GM15510 (cell line): ENCODE results near the gene SLU7.
A peak's percentile ranks its signal among the peaks of the same experiment; 100 is the strongest.

Experiments used
- POLR2A ChIP-seq: IDR thresholded peaks from 3 replicates; pipeline ENCODE4 v1.6.1; 2011; ENCODE audit warnings: borderline replicate concordance; ENCODE audit not compliant: insufficient read length; ENCODE audit errors: extremely low read depth

Gene SLU7

DNA sequence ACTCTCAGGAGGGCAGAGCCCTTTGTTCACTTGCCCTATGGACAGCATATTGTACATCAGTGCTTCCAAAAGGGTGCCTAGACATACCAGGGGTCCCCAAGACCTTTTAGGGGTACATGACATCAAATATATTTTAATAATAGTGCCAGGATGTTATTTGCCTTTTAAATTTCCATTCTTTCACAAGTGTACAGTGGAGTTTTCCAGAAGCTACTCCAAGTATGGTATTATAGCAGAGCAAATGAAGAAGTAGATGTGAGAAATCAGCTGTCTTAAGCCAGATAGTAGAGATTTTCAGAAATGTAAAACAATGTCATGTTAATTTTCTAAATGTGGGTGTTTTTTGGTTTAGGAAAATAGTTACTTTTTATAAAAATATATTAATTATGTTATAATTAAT lies 18.4 kb upstream of the SLU7 start:
- no peak for TF ChIP-seq POLR2A

GRCh38 chr5:160436017-160436416 lies 17.1 kb upstream of the SLU7 start:
- TF ChIP-seq POLR2A = no peak

DNA sequence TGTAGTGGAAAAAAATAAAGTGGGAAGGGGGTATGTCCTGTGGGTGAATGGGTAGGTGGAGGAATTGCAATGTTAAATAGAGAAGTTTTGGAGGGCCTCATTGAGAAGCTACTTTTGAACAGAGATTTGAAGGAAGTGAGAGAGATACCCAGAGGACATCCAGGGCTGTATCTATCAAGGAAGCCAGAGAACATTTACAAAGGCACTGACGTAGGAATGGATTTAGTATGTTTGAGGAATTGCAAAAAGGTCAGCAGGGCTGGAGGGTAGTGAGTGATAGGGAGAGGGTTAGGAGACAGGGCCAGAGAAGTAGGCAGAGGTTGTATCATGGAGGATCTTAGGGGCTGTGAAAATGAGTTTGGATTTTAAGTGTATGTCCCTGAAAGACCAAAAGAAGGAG lies 16.7 kb upstream of the SLU7 start:
- no peak for TF ChIP-seq POLR2A

DNA sequence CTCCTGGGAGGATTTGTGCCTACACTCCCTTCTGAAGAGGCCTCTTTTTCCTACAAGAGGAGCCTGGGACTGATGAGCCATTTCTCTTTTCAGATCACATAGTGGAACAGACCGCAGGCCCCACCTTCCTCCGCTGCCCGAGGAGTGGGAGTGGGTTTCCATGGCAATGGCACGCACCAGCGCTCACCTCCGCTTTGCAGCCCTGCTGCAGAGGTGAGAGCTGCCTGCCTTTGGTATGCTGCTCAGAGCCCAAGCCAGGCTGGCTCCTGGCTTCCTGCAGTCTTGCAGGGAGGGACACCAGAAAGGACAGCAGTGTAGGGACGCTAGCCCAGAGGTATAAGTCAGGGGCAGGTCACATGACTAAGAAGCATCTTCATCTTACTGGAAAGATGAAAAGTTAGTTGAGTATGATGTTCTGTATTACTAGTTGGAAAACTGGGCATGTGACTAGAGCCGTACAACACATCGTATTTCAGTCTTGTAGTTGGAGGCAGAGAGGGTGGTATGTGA lies 15.2 kb upstream of the SLU7 start:
- TF ChIP-seq POLR2A = peak; percentile 32

DNA sequence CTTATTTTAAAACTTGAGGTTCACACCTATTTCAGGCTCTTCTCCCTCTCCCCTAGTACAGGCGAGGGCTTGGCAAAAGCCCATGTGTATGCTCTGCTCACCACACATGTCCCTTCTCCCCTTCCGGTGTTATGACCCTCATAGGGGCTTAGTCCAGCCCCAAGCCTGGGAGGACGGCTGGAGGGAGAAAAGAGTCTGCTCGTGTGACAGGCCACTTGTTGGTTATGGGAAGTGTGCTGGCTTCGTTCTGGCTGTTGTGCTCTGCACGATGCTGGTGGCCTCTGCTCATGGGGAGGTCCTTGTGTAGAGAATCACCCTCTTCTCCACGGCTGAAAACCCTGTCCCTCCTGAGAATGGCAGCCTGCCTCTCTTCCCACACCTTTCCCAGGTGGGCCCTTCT lies 13.9 kb upstream of the SLU7 start:
- TF ChIP-seq POLR2A = no peak

GRCh38 chr5:160432196-160432595 lies 13.3 kb upstream of the SLU7 start:
- TF ChIP-seq POLR2A = no peak

GRCh38 chr5:160427607-160428006 lies 8.7 kb upstream of the SLU7 start:
- no peak for TF ChIP-seq POLR2A

GRCh38 chr5:160423099-160423498 lies 4.2 kb upstream of the SLU7 start:
- no peak for TF ChIP-seq POLR2A

- TF ChIP-seq POLR2A = peak; percentile 83
Observed at GRCh38 chr5:160421625-160422258, 2.9 kb upstream of the SLU7 start, which contains the start of gene PTTG1. TSS of gene PTTG1 (plus strand) at chr5:160421855. CDS start at chr5:160422313, 458 bp downstream.

GRCh38 chr5:160420331-160420610 lies 1.4 kb upstream of the SLU7 start:
- TF ChIP-seq POLR2A = no peak

DNA sequence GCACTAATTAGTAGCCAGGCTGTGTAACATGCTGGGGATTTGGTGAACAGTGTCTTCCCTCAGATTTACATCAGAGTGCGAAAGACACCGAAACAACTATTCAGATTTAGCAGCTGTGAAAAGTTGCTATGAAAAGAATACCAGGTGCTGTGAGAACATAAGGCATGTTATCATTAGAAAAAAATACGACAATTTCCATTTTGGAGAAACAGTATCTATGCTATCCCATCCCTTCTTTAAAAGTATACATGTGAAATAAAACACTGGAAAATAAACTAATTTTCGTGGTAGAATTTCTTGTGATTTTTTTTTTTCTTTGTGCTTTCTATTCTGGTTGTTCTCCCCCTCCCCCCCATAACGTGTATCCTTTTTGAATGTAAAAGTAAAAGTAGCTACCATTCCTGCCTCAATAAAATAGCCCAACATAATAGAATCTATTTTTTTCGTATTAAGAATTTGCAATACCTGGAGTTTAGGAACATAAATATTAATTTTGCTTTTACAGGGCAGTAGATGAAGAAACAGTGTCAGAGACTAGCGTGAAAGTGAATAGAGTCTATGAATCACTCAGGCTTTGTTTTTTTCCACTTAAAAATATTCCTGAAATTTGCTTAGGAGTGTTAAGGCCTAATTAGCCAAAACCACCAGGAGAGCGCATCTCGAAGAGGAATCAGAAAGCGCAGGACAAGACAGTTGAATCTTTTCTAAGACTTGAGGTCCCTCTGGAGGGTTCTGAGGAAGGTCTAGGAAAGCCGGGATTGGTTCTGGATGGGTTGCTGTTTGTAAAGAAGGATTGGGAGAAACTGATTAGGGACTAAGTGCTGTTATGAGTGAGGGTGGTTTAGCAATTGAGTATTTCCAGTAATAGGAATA lies 813 bp upstream of the SLU7 start:
- TF ChIP-seq POLR2A = no peak

GRCh38 chr5:160399402-160400353 lies 19.2 kb downstream of the SLU7 start, which contains the start of gene FAM200C:
TSS of gene FAM200C (minus strand) at chr5:160400054. CDS start at chr5:160395490, 4,564 bp downstream.
- TF ChIP-seq POLR2A = peak; percentile 82

GRCh38 chr5:160398806-160399205 lies 20.1 kb downstream of the SLU7 start:
- no peak for TF ChIP-seq POLR2A

DNA sequence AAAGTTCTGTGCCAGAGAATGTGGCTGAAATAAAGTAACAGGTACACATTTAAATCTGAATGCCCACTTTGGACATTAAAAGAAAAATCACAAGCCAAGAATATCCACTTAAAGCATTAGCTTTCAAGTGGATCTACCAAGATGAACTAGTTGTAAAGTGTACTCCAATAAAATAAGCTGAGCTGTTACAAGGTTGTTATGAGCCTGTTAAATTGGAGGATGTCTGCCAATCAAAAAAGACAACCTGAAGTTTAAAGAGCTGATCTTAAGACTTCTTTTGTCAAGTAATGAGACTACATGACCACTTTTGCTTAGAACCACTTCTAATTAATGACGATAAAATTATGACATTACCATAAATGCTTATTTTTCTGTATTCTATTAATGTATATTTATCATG lies 21.4 kb downstream of the SLU7 start:
- no peak for TF ChIP-seq POLR2A

DNA sequence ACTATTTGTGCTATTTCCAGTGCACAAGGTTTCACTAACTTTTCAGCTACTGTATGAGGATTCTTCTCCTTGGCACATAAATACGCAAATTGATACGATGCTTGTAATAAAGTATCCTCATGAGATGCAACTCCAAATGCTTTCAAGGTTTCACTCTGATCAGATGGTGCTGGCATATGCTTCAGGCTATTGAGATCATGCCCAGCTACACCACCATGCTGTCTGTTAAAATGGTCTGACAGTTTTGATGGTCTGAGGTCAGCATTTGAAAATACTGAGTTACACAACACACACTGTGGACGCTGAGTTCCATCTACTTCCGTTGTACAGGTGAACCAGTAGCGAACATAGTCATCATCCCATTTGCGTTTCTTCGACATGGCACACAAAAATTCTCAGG lies 23.8 kb downstream of the SLU7 start:
- TF ChIP-seq POLR2A = no peak

DNA sequence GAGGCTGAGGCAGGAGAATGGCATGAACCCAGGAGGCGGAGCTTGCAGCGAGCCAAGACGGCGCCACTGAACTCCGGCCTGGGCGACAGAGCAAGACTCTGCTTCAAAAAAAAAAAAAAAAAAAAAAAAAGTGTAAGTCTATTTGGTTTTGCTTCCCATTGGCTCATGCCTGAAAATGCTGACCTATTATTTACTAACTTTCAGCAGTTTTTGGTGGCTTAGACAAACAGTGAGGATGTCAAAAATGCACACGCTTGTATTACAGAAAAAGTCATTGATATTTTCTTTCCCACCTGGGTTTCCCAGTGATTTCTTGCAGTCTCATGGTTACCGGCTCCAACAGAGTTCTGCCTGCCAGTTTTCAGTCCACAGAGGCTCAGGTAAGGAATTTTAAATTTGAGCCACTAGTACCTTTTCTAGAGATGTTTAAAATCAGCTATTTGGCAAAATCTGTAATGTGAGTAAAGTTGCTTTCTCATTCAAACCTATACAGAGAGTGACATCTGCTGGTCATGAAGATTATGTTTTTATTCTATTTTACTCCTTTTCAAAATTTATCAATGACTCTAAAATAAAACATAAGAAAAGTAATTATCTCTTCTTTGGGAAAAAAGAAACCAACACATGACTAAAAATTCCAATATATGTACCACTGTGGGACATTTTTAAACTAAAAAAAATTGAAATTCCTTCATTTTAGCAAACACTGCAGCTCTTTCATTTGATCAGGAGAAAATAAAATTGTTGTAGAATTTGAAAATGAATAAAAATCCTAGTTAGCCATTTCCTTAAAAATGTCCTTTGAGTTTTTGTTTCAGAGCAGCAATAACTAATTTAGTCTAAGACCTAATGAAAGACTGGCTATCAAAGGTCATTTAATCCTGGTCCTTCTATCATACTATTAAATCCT lies 27.8 kb downstream of the SLU7 start:
- no peak for TF ChIP-seq POLR2A
